ENCODE results near the gene C1orf232.

- TF ChIP-seq, protein P1, sequence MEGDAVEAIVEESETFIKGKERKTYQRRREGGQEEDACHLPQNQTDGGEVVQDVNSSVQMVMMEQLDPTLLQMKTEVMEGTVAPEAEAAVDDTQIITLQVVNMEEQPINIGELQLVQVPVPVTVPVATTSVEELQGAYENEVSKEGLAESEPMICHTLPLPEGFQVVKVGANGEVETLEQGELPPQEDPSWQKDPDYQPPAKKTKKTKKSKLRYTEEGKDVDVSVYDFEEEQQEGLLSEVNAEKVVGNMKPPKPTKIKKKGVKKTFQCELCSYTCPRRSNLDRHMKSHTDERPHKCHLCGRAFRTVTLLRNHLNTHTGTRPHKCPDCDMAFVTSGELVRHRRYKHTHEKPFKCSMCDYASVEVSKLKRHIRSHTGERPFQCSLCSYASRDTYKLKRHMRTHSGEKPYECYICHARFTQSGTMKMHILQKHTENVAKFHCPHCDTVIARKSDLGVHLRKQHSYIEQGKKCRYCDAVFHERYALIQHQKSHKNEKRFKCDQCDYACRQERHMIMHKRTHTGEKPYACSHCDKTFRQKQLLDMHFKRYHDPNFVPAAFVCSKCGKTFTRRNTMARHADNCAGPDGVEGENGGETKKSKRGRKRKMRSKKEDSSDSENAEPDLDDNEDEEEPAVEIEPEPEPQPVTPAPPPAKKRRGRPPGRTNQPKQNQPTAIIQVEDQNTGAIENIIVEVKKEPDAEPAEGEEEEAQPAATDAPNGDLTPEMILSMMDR (IDR thresholded peaks at IDR 0.05) = no peak
- TF ChIP-seq POLR2A (IDR thresholded peaks at IDR 0.05) (no peak), POLR2AphosphoS5 (IDR thresholded peaks at IDR 0.05) (no peak)
These were observed 3.6 kb downstream of the C1orf232 start for GRCh38 chr1:26164861-26165842.

All from transverse colon (tissue), 4 donors.